Adrenal gland (tissue), 12 donors: ENCODE measurements around the gene PTGFRN. TPM values are rescaled to one million over a fixed set of nuclear protein-coding genes. Genes with fewer than 3 reads are reported as not detected.

ENCODE experiments used
- DNase-seq, 7 donors: peaks; one replicate each; pipeline ENCODE4 v3.0.0-alpha.2; 2019 to 2020
- H3K27ac ChIP-seq, 5 donors: fragments of 200-600 bp; sonication (generic) in 4 of 5; 1 replicate in 3 of 5; 2 replicates in 2 of 5; pipeline versions ENCODE4 v1.5.1 to v1.8.0; 2016 to 2020; ENCODE audit warnings: mild to moderate bottlenecking in 1 of 5
- H3K27me3 ChIP-seq: fragments of 200-600 bp; 2 replicates; pipeline ENCODE4 v1.8.0; 2021
- H3K36me3 ChIP-seq, 2 donors: fragments of 200-600 bp; replicated peaks in 1 of 2; 1 replicate in 1 of 2; 2 replicates in 1 of 2; pipeline versions ENCODE4 v1.5.1 to v1.8.0; 2018 to 2022
- H3K4me1 ChIP-seq, 2 donors: fragments of 200-600 bp; replicated peaks in 1 of 2; 1 replicate in 1 of 2; 2 replicates in 1 of 2; pipeline versions ENCODE4 v1.5.1 to v1.8.0; 2018 to 2021
- H3K4me3 ChIP-seq, 4 donors: fragments of 200-600 bp; sonication (generic) in 3 of 4; one replicate each; pipeline ENCODE4 v1.5.1; 2016 to 2018
- H3K9me3 ChIP-seq, 3 donors: fragments of 200-600 bp; sonication (generic) in 1 of 3; replicated peaks in 1 of 3; 1 replicate in 2 of 3; 2 replicates in 1 of 3; pipeline versions ENCODE4 v1.5.1 to v1.8.0; 2016 to 2021
- POLR2A ChIP-seq, 2 donors: fragments of 450-650 bp; IDR thresholded peaks; one replicate each; pipeline ENCODE4 v1.6.1; 2017; ENCODE audit warnings: antibody characterized with exemption in 2 of 2, mild to moderate bottlenecking in 2 of 2, moderate library complexity in 1 of 2
- WGBS, 4 donors: extraction: QIAGEN DNeasy Blood & Tissue Kit in 2 of 4; methylation state at CpG; one replicate each; pipeline versions ENCODE4 v1.1.5 to v1.1.7; 2013 to 2017; 5-methylcytosine and 5-hydroxymethylcytosine counted together
- intact Hi-C, 2 donors: fragments of 100-400 bp; cut with DNase I; formaldehyde crosslinking; loops; one replicate each; pipeline versions ENCODE4 v1.14.1 to v1.15.0; 2022 to 2023
- polyA plus RNA-seq, 3 donors: library from polyadenylated mRNA; stranded (reverse); fragments of 200-250 nt in 2 of 3; fragments of 350-450 nt in 1 of 3; fragmentation: Illumina TruSeq in 1 of 3; extraction: RNeasy Lipid Tissue Mini Kit (QIAGEN cat#74804) in 1 of 3; gene quantifications; one replicate each; pipeline ENCODE4 v1.2.3, GENCODE V29; 2013 to 2014
- total RNA-seq, 9 donors: library from RNA; depleted of rRNA in 4 of 9; stranded (reverse); fragments of >200 nt in 4 of 9; fragments of 120-200 nt in 1 of 9; fragmentation: NEBNext Ultra II Directional in 1 of 9; extraction: Animal tissue kit (Norgen Biotek cat#: 25700) in 1 of 9; gene quantifications; one replicate each; pipeline versions ENCODE4 v1.1.0 to v1.2.4, GENCODE V29; 2013 to 2023
- TF ChIP-seq, protein P1 (sequence below), 6 experiments: fragments of 450-650 bp in 4 of 6; fragments of 200-600 bp in 2 of 6; sonication (generic) in 1 of 6; IDR thresholded peaks; 1 replicate in 5 of 6; 2 replicates in 1 of 6; pipeline versions ENCODE4 v1.5.1 to v1.8.0; 2016 to 2021; ENCODE audit warnings: antibody characterized with exemption in 6 of 6, mild to moderate bottlenecking in 2 of 6, moderate library complexity in 1 of 6
- donor health status: healthy with polysubstance abuse.
- donor health status: Bipolar disorder and iron deficiency.
- donor health status: DM: yes; HTN: yes; CAD: no.
- donor health status: DM: no; HTN: no; CAD: no.
- donor health status: DM: no; HTN: no; CAD: no.
- donor health status: DM: yes; HTN: yes; CAD: no.

The PTGFRN gene
- total and polyA plus RNA-seq, 12 donors = 63.3 to 173 (median 67.4) TPM

DNA sequence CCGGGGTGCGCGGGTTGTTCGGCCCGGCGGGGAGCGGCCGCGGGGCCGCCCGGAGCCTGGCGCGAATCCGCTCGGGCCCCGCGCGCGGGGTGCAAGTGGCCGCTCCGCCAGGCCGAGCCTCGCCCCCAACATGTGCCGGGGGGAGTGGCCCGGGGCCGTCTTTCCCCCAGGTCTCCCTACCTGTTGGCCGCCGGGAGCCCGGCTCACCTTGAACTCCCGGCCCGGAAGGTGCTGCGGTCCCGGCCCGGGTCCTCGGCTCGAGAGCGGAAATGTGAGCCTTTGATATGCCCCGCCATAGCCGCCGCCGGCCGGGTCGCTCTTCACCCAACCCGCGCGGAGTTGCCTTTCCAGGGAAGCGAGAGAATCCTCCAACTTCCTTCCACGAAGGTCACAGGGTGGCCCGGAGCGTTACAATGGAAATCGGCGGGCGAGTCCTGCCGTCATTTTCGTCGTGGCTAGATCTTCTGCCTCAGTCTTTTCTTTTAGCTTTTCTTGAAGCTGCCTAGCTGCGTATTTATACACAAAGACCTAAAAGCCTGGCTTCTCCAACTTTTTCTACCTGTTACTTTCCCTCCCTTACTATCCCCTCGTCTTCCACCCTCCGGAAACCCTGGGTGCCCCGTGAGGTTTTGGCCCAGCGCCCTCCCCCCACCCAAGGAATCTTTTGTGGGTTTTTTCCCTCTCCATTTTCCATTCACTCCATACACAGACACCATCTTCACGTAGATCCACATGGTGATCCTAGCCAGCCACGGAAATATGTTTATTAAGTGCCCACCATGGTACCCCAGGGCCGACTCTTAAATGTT, 867 bp downstream of the PTGFRN start:
- TF ChIP-seq, protein P1, sequence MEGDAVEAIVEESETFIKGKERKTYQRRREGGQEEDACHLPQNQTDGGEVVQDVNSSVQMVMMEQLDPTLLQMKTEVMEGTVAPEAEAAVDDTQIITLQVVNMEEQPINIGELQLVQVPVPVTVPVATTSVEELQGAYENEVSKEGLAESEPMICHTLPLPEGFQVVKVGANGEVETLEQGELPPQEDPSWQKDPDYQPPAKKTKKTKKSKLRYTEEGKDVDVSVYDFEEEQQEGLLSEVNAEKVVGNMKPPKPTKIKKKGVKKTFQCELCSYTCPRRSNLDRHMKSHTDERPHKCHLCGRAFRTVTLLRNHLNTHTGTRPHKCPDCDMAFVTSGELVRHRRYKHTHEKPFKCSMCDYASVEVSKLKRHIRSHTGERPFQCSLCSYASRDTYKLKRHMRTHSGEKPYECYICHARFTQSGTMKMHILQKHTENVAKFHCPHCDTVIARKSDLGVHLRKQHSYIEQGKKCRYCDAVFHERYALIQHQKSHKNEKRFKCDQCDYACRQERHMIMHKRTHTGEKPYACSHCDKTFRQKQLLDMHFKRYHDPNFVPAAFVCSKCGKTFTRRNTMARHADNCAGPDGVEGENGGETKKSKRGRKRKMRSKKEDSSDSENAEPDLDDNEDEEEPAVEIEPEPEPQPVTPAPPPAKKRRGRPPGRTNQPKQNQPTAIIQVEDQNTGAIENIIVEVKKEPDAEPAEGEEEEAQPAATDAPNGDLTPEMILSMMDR (IDR thresholded peaks at IDR 0.05) = no peak
- no peak for TF ChIP-seq POLR2A (IDR thresholded peaks at IDR 0.05)
- H3K4me1 ChIP-seq = peaks cover 20 to 52% of the 10 kb centered on the region in 2 donors
- DNase-seq = peak; percentile 43 to 60 (median 51)
- no peaks in the 10 kb centered on the region for H3K36me3 ChIP-seq
- intact Hi-C loops = loop anchor here in 1 of 2 donors (10.0 kb wide), 2 partner anchors 74 to 144 kb away; no protein-coding TSS in a partner anchor
- peak overlapping the region; percentile 26 to 90 (median 84) for H3K27ac ChIP-seq
- no peaks in the 10 kb centered on the region for H3K9me3 ChIP-seq
- H3K4me3 ChIP-seq = peak overlapping the region in 3 of 4 donors; percentile 11 to 75 (median 68)
- H3K27me3 ChIP-seq = no peaks in the 10 kb centered on the region
- 3 to 13% (median 5%) methylated on average over 16 to 64 of the region's 64 CpGs for WGBS, 4 donors

DNA sequence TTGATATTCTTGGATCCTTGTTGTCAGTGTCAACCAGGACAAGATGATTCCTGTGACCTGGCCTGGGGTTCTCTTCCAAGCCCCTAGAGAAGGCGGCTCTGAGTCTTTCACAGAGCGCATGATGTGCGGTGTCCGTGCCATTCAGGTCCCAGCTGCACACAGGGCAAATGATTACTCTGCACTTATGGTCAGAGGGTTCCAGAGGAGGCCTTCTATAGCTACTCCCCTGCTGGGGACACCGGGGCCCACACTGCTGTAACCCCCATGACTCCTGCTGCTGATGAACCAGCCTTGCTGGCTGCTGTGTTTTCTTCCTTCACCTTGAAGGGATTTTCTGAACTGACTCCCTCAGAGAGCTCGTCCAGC, 1.5 kb downstream of the PTGFRN start:
- DNase-seq = peak in 2 of 7 donors; percentile 32 to 36
- 39 to 63% (median 50%) methylated on average over 5 to 6 of the region's 6 CpGs for WGBS, 4 donors
- H3K4me1 ChIP-seq = peaks cover 26 to 57% of the 10 kb centered on the region in 2 donors
- TF ChIP-seq POLR2A (IDR thresholded peaks at IDR 0.05) = peak in 1 of 2 donors; percentile 23
- TF ChIP-seq, protein P1 (IDR thresholded peaks at IDR 0.05) = no peak
- H3K4me3 ChIP-seq = peak overlapping the region in 2 of 4 donors; percentile 68 to 75
- H3K9me3 ChIP-seq = no peaks in the 10 kb centered on the region
- H3K27me3 ChIP-seq = no peaks in the 10 kb centered on the region
- H3K36me3 ChIP-seq = no peaks in the 10 kb centered on the region
- peak overlapping the region; percentile 26 to 90 (median 84) for H3K27ac ChIP-seq
- intact Hi-C loops = loop anchor here in 1 of 2 donors (10.0 kb wide), 2 partner anchors 74 to 144 kb away; no protein-coding TSS in a partner anchor

DNA sequence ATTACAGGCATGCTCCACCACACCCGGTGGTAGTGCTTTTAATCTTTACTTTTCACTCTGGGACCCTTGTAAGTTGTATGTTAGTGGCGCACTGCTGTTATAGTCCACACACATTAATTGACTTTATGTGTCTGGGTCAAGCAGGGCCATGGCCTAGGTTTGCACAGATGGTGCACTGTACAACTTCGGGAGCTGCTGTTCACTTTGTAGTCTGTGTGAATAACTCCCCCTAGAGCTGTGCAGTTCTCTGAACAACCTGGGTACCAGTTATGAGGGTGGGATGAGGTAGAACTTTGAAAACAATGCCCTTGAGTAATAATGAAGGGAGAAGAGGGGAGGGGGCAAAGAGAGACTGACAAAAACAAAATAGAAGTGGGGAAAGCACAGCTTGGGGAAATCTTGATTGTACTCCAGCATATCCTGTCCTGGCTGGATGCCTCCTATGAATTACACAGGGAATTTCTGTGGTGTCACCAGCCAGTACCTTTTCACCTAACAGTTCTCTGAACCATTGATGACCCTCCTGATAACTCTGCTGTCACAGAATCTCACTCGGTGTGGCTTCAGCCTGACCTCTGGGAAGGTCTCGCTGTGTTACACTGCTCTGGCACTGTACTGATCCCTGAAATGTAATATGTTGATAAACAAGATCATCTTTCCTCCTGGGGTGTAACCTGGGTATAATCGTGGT, 2.2 kb downstream of the PTGFRN start:
- H3K4me3 ChIP-seq = peak overlapping the region in 1 of 4 donors; percentile 75
- intact Hi-C loops = loop anchor here in 1 of 2 donors (10.0 kb wide), 2 partner anchors 73 to 143 kb away; no protein-coding TSS in a partner anchor

More for the DNA sequence above, 2.2 kb downstream of the PTGFRN start:
- Histone ChIP-seq H3K27me3 (no peaks in the 10 kb centered on the region), H3K27ac (peak overlapping the region in 2 of 5 donors; percentile 85 to 90), H3K36me3 (no peaks in the 10 kb centered on the region), H3K9me3 (no peaks in the 10 kb centered on the region), H3K4me1 (peaks cover 34 to 65% of the 10 kb centered on the region in 2 donors)
- 44 to 61% (median 50%) methylated on average over 6 of the region's 6 CpGs for WGBS, 4 donors
- DNase-seq = no peak
- no peak for TF ChIP-seq POLR2A (IDR thresholded peaks at IDR 0.05)
- TF ChIP-seq, protein P1 (IDR thresholded peaks at IDR 0.05) = no peak
